ENCODE measurements around the gene THOC6. TPM values are rescaled to one million over a fixed set of nuclear protein-coding genes. Genes with fewer than 3 reads are reported as not detected.

The THOC6 gene
- total RNA-seq, 1 experiment from 2014 or later, result 120 TPM

- no peak for DNase-seq (ENCODE audit: low spot score)
- in situ Hi-C loops (cut with HindIII; ENCODE audit: low sequenced_read_pairs), result no loop called here
Measured at GRCh38 chr16:3026609-3027488, 3.0 kb downstream of the THOC6 start.

GRCh38 chr16:3027489-3027795 lies 3.6 kb downstream of the THOC6 start:
- DNase-seq (ENCODE audit: low spot score), result no peak
- in situ Hi-C loops (cut with HindIII; ENCODE audit: low sequenced_read_pairs), result no loop called here

- in situ Hi-C loops (cut with HindIII; ENCODE audit: low sequenced_read_pairs), result no loop called here
- DNase-seq (ENCODE audit: low spot score), result peak; percentile 91
Measured at GRCh38 chr16:3027983-3028715, 4.3 kb downstream of the THOC6 start.

GRCh38 chr16:3028716-3029319 lies 5.0 kb downstream of the THOC6 start:
- no peak for DNase-seq (ENCODE audit: low spot score)
- in situ Hi-C loops (cut with HindIII; ENCODE audit: low sequenced_read_pairs), result no loop called here

- no peak for DNase-seq (ENCODE audit: low spot score)
- in situ Hi-C loops (cut with HindIII; ENCODE audit: low sequenced_read_pairs), result no loop called here
Measured at GRCh38 chr16:3029491-3030221, 5.8 kb downstream of the THOC6 start.

- DNase-seq (ENCODE audit: low spot score), result no peak
- in situ Hi-C loops (cut with HindIII; ENCODE audit: low sequenced_read_pairs), result no loop called here
Measured at GRCh38 chr16:3030222-3031212, 6.7 kb downstream of the THOC6 start.

GRCh38 chr16:3032624-3033023 lies 8.8 kb downstream of the THOC6 start:
- in situ Hi-C loops (cut with HindIII; ENCODE audit: low sequenced_read_pairs), result no loop called here
- no peak for DNase-seq (ENCODE audit: low spot score)

- DNase-seq (ENCODE audit: low spot score), result no peak
Measured at GRCh38 chr16:3035289-3035971, 11.6 kb downstream of the THOC6 start.

GRCh38 chr16:3035972-3036725 lies 12.3 kb downstream of the THOC6 start:
- in situ Hi-C loops (cut with HindIII; ENCODE audit: low sequenced_read_pairs), result no loop called here
- DNase-seq (ENCODE audit: low spot score), result no peak

More at GRCh38 chr16:3035289-3035971, 11.6 kb downstream of the THOC6 start:
- in situ Hi-C loops (cut with HindIII; ENCODE audit: low sequenced_read_pairs), result no loop called here

- DNase-seq (ENCODE audit: low spot score), result no peak
- in situ Hi-C loops (cut with HindIII; ENCODE audit: low sequenced_read_pairs), result no loop called here
Measured at GRCh38 chr16:3036726-3037315, 13.0 kb downstream of the THOC6 start, which contains the start of gene BICDL2. BICDL2 (minus strand) TSS chr16:3036944; CDS start chr16:3035496, 1,448 bp downstream.

GRCh38 chr16:3038256-3038655 lies 14.4 kb downstream of the THOC6 start:
- in situ Hi-C loops (cut with HindIII; ENCODE audit: low sequenced_read_pairs), result no loop called here
- no peak for DNase-seq (ENCODE audit: low spot score)

- in situ Hi-C loops (cut with HindIII; ENCODE audit: low sequenced_read_pairs), result no loop called here
- DNase-seq (ENCODE audit: low spot score), result no peak
Measured at GRCh38 chr16:3038896-3039295, 15.1 kb downstream of the THOC6 start.

- no peak for DNase-seq (ENCODE audit: low spot score)
- in situ Hi-C loops (cut with HindIII; ENCODE audit: low sequenced_read_pairs), result no loop called here
Measured at GRCh38 chr16:3042376-3042775, 18.5 kb downstream of the THOC6 start.

- DNase-seq (ENCODE audit: low spot score), result no peak
- in situ Hi-C loops (cut with HindIII; ENCODE audit: low sequenced_read_pairs), result no loop called here
Measured at GRCh38 chr16:3044708-3045107, 20.9 kb downstream of the THOC6 start.

GRCh38 chr16:3045758-3046640 lies 22.2 kb downstream of the THOC6 start, which contains the start of gene MMP25:
MMP25 (plus strand) TSS chr16:3046561; CDS start chr16:3046918, 357 bp downstream.
- DNase-seq (ENCODE audit: low spot score), result no peak
- in situ Hi-C loops (cut with HindIII; ENCODE audit: low sequenced_read_pairs), result no loop called here

All from G401 (cell line).